Measurements from ENCODE around the gene PPP3R2. TPM values are rescaled to one million over a fixed set of nuclear protein-coding genes. Genes with fewer than 3 reads are reported as not detected.

Gene PPP3R2
- total RNA-seq, 2 donors from 2014 or later: not detected

GRCh38 chr9:101564252-101564651 lies 30.5 kb downstream of the PPP3R2 start:
- Histone ChIP-seq H3K4me1 (ENCODE audit: control insufficient read depth, insufficient read depth, low read length) (no peaks in the 10 kb centered on the region), H3K9me3 (ENCODE audit: control insufficient read depth, low read length) (no peaks in the 10 kb centered on the region), H3K4me3 (ENCODE audit: low read length) (no peak overlapping the region), H3K27ac (ENCODE audit: low read depth, low read length) (no peak overlapping the region), H3K9ac (ENCODE audit: extremely low read depth, low read length, poor library complexity, severe bottlenecking) (no peak overlapping the region), H3K36me3 (ENCODE audit: control insufficient read depth, insufficient read depth, low read length) (peaks cover 86% of the 10 kb centered on the region), H3K27me3 (ENCODE audit: control insufficient read depth, insufficient read depth, low read length, poor library complexity, severe bottlenecking) (no peaks in the 10 kb centered on the region)
- TF ChIP-seq CTCF (conservative IDR thresholded peaks at IDR 0.05): no peak
- H3K4me3 Mint-ChIP-seq: no peak overlapping the region
- H3K27me3 Mint-ChIP-seq (ENCODE audit: insufficient read depth): no peaks in the 10 kb centered on the region
- H3K9me3 Mint-ChIP-seq: peaks cover under 1% of the 10 kb centered on the region
- peaks cover 78% of the 10 kb centered on the region for H3K36me3 Mint-ChIP-seq (ENCODE audit: low read depth)
- no peak overlapping the region for H3K27ac Mint-ChIP-seq
- no peaks in the 10 kb centered on the region for H3K4me1 Mint-ChIP-seq
- DNase-seq: no peak

- H3K4me3 Mint-ChIP-seq: no peak overlapping the region
- Histone ChIP-seq H3K9ac (ENCODE audit: extremely low read depth, low read length, poor library complexity, severe bottlenecking) (no peak overlapping the region), H3K9me3 (ENCODE audit: control insufficient read depth, low read length) (no peaks in the 10 kb centered on the region), H3K4me1 (ENCODE audit: control insufficient read depth, insufficient read depth, low read length) (no peaks in the 10 kb centered on the region), H3K4me3 (ENCODE audit: low read length) (no peak overlapping the region), H3K27ac (ENCODE audit: low read depth, low read length) (no peak overlapping the region), H3K27me3 (ENCODE audit: control insufficient read depth, insufficient read depth, low read length, poor library complexity, severe bottlenecking) (no peaks in the 10 kb centered on the region), H3K36me3 (ENCODE audit: control insufficient read depth, insufficient read depth, low read length) (peaks cover 86% of the 10 kb centered on the region)
- H3K9me3 Mint-ChIP-seq: peaks cover 13% of the 10 kb centered on the region
- no peak overlapping the region for H3K27ac Mint-ChIP-seq
- 90 to 100% methylated on average over 1 of the region's 1 CpG for WGBS, 2 experiments (ENCODE audit: insufficient coverage in 1 of 2, insufficient read length in 1 of 2)
- H3K4me1 Mint-ChIP-seq: no peaks in the 10 kb centered on the region
- no peaks in the 10 kb centered on the region for H3K27me3 Mint-ChIP-seq (ENCODE audit: insufficient read depth)
- H3K36me3 Mint-ChIP-seq (ENCODE audit: low read depth): peaks cover 83% of the 10 kb centered on the region
- TF ChIP-seq CTCF (conservative IDR thresholded peaks at IDR 0.05): no peak
- no peak for DNase-seq
Observed at GRCh38 chr9:101562966-101563365, 31.8 kb downstream of the PPP3R2 start.

- DNase-seq: no peak
- H3K9ac ChIP-seq (ENCODE audit: extremely low read depth, low read length, poor library complexity, severe bottlenecking): no peak overlapping the region
- peaks cover 93% of the 10 kb centered on the region for H3K36me3 ChIP-seq (ENCODE audit: control insufficient read depth, insufficient read depth, low read length)
- Mint-ChIP-seq H3K36me3 (ENCODE audit: low read depth) (peaks cover 86% of the 10 kb centered on the region), H3K4me1 (no peaks in the 10 kb centered on the region), H3K4me3 (no peak overlapping the region), H3K27ac (no peak overlapping the region), H3K9me3 (peaks cover 16% of the 10 kb centered on the region), H3K27me3 (ENCODE audit: insufficient read depth) (no peaks in the 10 kb centered on the region)
- H3K9me3 ChIP-seq (ENCODE audit: control insufficient read depth, low read length): no peaks in the 10 kb centered on the region
- H3K27ac ChIP-seq (ENCODE audit: low read depth, low read length): no peak overlapping the region
- no peak overlapping the region for H3K4me3 ChIP-seq (ENCODE audit: low read length)
- H3K4me1 ChIP-seq (ENCODE audit: control insufficient read depth, insufficient read depth, low read length): no peaks in the 10 kb centered on the region
- no peaks in the 10 kb centered on the region for H3K27me3 ChIP-seq (ENCODE audit: control insufficient read depth, insufficient read depth, low read length, poor library complexity, severe bottlenecking)
- 92 to 100% methylated on average over 1 of the region's 1 CpG for WGBS, 2 experiments (ENCODE audit: insufficient coverage in 1 of 2, insufficient read length in 1 of 2)
- TF ChIP-seq CTCF (conservative IDR thresholded peaks at IDR 0.05): no peak
Observed at GRCh38 chr9:101561740-101562139, 33.0 kb downstream of the PPP3R2 start.

Data from endodermal cell (in vitro differentiated cells).